GM21737 (cell line): ENCODE data around the gene ARHGAP8.

Experiments used
- ATAC-seq: cut with Tn5 transposase; IDR thresholded peaks from one replicate; pipeline ENCODE4 v1.9.1; 2021; ENCODE audit warnings: mild to moderate bottlenecking, moderate library complexity; ENCODE audit not compliant: unreplicated experiment

ARHGAP8 gene

DNA sequence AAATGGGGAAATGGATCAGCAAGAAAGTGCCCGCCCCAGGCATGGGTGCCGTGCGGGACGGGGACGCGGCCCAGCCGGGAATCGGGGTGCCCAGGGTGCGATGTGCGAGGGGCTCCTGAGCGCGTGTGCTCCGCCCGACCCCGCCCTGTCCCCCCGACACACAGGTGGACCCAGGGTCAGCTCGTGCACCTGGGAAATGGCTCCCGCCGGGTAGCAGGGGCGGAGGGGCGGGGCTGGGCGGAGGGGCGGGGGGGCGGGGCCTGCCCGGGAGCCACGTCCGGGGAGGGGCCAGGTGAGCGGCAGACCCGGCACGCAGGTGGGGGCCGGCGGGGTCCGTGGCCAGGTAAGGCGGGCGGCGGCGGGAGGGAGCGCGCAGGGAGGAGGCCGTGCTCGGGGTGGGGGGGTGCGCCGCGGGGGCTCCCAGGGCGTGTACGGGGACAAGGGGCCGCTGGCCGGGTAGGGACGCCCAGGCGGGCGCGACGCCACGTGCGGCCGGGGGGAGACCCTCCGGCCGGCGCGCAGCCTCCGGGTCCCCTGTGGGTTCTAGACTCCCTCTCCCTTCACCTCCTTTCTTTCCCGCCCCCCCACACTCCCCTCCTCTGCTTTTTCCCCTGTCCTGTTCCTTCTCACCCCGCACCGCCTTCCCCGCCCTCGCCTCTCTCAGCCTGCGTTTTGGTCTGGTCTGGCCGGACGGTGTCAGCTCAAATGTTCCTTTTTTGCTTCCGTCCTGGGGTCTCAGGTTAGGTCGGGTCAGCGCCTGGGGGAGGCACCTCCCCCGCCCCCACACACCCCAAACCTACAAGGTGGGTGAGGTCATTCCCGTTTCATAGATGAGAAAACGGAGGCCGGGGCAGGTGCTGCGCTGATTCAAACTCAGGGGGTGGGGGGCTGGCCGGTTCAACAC is at the start of gene ARHGAP8:
Gene ARHGAP8 (plus strand): TSS at position 291 of the 904 bp plus-strand sequence. CDS start 33,953 bp downstream, outside the sequence.
- ATAC-seq, result no peak

DNA sequence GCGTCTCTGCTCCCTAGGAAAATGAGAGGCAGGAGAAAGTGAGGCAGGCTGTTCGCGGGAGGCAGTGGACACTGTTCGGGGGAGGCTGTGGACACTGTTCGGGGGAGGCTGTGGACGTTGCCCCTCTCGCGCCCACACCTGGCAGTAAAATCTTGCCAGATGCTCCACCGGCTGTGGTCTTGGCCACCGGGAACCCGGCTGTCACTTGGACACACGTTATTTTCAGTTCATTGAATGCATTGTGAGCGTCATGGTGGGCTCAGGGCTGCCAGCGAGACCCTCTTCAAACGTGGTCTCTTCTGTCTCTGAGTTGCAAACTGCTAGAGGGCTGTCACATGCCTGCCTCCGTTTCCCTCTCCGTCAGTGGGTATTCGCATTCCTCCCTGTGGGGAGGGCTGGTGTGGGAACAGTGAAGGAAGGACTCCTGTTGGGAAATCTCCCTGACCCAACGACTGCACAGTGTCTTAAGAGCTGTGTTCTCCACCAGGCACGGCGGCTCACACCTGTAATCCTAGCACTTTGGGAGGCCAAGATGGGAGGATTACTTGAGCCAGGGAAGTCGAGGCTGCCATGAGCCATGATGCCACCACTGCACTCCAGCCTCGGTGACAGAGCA is 49.0 kb upstream of the ARHGAP8 start:
- no peak for ATAC-seq

GRCh38 chr22:44704159-44705021 is 48.0 kb upstream of the ARHGAP8 start:
- ATAC-seq, result no peak

- no peak for ATAC-seq
These were observed 47.4 kb upstream of the ARHGAP8 start for GRCh38 chr22:44705022-44705297.

DNA sequence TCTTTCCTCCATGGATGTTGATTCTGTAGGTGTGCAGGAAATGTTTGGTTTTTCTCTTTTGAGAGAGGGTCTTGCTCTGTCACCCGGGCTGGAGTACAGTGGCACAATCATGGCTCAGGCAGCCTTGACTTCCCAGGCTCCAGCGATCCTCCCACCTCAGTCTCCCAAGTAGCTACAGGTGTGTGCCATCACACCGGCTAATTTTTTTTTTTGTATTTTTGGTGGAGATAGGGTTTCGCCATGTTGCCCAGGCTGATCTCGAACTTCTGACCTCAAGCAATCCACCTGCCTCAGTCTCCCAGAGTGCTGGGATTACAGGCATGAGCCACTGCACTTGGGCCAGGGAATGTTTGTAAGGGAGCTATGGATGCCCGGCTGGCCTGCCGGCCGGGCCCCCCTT is 45.9 kb upstream of the ARHGAP8 start:
- no peak for ATAC-seq

DNA sequence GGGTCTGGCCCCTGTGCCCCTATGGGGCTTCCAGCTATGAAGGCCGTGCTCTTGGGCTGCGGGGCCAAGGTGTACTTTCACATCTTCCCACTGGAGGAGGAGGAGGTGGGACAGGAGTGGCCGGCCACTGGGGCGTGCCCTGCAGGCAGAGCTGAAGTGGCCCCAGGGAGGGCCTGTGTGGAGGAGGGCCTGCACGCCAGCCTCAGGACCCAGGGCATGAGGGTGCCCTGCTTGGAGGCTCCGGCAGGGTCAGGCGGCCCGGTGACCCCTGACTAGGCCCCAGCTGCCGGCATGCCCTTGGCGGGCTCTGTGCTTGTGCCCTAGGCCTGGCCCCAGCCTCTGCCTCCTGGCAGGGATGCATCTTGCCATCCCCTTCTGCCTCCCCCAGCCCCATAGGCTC is 45.2 kb upstream of the ARHGAP8 start:
- ATAC-seq, result no peak

- ATAC-seq, result no peak
These were observed 44.6 kb upstream of the ARHGAP8 start for GRCh38 chr22:44707752-44708151.

DNA sequence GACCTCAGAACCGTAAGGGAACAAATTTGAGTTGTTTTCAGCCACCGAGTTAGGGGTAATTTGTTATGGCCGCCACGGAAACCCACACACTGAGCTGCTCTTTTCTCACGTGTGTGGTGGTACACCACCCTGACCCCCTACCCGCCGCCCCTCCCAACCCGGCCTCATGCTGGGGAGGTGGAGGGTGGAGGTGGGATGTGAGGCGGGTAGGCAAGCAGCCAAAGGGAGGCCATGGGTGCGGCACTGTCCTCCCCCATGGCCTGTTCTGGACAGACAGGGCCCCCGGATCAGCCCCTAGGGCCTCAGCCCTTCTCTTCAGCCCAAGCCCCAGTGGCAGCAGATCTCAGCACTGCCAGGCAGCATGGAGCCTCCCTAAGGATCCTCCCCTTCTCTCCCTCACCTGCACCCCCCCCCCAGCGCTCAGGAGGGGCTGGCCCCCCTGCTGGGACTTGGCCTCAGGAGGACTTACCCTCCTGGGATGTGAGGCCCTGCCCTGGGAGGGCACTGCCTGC is 42.4 kb upstream of the ARHGAP8 start:
- no peak for ATAC-seq

GRCh38 chr22:44710474-44711240 is 41.7 kb upstream of the ARHGAP8 start:
- ATAC-seq, result no peak

GRCh38 chr22:44711241-44711560 is 41.2 kb upstream of the ARHGAP8 start:
- ATAC-seq, result no peak

DNA sequence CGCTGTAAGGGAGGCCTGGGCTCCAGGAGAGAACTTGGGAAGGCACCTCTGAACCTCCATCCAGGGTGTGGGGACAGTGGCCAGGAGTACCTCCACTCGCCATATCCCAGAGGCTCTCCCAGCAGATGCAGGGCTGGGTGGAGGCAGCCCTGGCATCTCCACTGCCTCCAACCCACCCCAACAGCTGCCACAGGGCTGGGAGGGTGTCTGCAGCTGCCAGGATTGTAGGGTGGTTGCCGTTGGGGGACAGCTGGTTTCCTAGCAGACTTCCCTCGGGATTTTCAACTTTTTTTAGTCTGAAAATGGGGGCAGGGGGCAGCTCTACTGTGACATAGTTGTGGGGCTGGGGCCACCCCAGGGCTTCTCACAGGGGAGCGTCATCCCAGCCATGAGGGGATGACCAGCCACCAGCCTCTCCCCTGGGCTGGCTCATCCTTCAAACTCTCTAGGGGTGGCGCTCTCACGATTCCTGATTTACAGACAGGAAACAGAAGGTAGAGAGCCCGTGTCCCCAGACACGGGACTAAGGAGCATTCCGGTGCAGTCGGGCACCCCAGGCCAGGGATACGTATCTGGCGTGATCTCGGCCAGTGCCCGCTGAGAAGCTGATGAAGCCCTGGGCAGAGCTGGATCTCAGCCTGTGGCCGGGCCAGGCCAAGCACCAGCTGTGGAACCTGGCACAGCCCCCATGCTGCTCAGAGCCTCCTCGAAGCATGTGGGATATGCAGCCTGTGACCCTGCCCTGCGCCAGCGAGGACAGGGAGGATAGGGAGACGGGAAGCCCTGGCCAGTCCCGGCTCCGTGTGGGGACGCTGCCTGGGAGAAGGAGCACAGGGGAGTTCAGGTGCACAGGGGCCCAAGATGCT is 40.5 kb upstream of the ARHGAP8 start:
- ATAC-seq, result no peak

GRCh38 chr22:44712962-44713361 is 39.4 kb upstream of the ARHGAP8 start:
- no peak for ATAC-seq

- ATAC-seq, result no peak
These were observed 37.5 kb upstream of the ARHGAP8 start for GRCh38 chr22:44714703-44715350.

DNA sequence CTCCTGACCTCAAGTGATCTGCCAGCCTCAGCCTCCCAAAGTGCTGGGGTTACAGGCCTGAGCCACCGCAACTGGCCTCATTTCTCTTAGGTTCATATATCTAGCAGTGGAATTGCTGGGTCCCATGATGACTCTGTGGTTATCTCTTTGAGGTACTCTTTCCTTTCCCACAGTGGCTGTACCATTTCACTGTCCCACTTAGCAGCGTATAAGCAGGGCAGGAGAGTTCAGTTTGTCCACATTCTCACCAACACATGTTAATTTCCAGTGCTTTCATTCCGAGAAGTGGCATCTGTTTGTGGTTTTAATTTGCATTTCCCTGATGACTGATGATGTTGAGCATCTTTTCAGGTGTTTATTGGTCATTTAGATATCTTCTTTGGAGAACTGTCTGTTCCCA is 34.0 kb upstream of the ARHGAP8 start:
- no peak for ATAC-seq

GRCh38 chr22:44719586-44720368 is 32.6 kb upstream of the ARHGAP8 start:
- ATAC-seq, result no peak

GRCh38 chr22:44721213-44721612 is 31.2 kb upstream of the ARHGAP8 start:
- ATAC-seq, result no peak

- no peak for ATAC-seq
These were observed 29.8 kb upstream of the ARHGAP8 start for GRCh38 chr22:44722611-44723010.

- no peak for ATAC-seq
These were observed 28.6 kb upstream of the ARHGAP8 start for GRCh38 chr22:44723801-44724200.

DNA sequence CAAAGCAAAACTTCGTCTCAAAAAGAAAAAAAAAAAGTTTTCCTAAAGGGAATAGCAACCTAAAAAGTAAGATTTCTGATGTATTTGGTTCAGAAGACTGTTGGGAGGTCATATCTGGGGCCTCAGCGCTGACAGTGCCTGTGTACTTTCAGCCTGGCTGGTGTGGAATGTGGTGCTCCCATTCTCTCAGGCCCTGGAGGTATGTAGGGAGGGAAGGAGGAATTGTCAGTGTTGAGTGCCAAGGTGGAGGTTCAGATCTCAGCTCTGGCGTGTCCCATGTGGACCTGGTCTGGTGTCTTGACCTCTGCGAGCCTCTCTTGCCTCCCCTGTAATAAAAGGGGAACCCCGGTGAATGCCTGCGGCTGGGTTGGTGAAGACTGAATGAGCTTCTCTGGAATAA is 28.0 kb upstream of the ARHGAP8 start:
- no peak for ATAC-seq
